COLO829 (cell line): ENCODE data around the gene HCFC1R1.

ENCODE experiments used
- DNase-seq: peaks from one replicate; pipeline ENCODE4 v3.0.0; 2012; ENCODE audit warnings: low spot score

The HCFC1R1 gene

GRCh38 chr16:3020247-3020603 lies 3.5 kb downstream of the HCFC1R1 start, which contains the start of gene TNFRSF12A:
Gene TNFRSF12A, plus strand, starts transcription at chr16:3020368. Its CDS starts 30 bp downstream, at chr16:3020398.
- peak; percentile 77 for DNase-seq

GRCh38 chr16:3019594-3020246 lies 4.0 kb downstream of the HCFC1R1 start:
- no peak for DNase-seq

GRCh38 chr16:3017794-3018506 lies 5.8 kb downstream of the HCFC1R1 start, which contains the start of gene CLDN6:
Gene CLDN6, minus strand, starts transcription at chr16:3018183. Its CDS starts 2,162 bp downstream, at chr16:3016021.
- DNase-seq = no peak

- DNase-seq = no peak
Observed at GRCh38 chr16:3017344-3017743, 6.4 kb downstream of the HCFC1R1 start.

GRCh38 chr16:3015865-3016521 lies 7.7 kb downstream of the HCFC1R1 start:
- DNase-seq = no peak

GRCh38 chr16:3014971-3015370 lies 8.8 kb downstream of the HCFC1R1 start:
- DNase-seq = no peak

- DNase-seq = no peak
Observed at GRCh38 chr16:3013998-3014690, 9.6 kb downstream of the HCFC1R1 start.

GRCh38 chr16:3013491-3013951 lies 10.2 kb downstream of the HCFC1R1 start:
- DNase-seq = no peak

GRCh38 chr16:3012828-3013420 lies 10.8 kb downstream of the HCFC1R1 start, which contains the start of gene CLDN9:
Gene CLDN9, plus strand, starts transcription at chr16:3012923. Its CDS starts 440 bp downstream, at chr16:3013363.
- no peak for DNase-seq

GRCh38 chr16:3012246-3012645 lies 11.5 kb downstream of the HCFC1R1 start:
- no peak for DNase-seq

GRCh38 chr16:3010510-3010909 lies 13.2 kb downstream of the HCFC1R1 start:
- DNase-seq = no peak

- no peak for DNase-seq
Observed at GRCh38 chr16:3009568-3010390, 14.0 kb downstream of the HCFC1R1 start.

- DNase-seq = no peak
Observed at GRCh38 chr16:3008690-3009037, 15.1 kb downstream of the HCFC1R1 start.

GRCh38 chr16:3007957-3008689 lies 15.6 kb downstream of the HCFC1R1 start:
- DNase-seq = no peak

- DNase-seq = no peak
Observed at GRCh38 chr16:3007059-3007956, 16.4 kb downstream of the HCFC1R1 start.

GRCh38 chr16:3004781-3005284 lies 18.9 kb downstream of the HCFC1R1 start:
- no peak for DNase-seq

- no peak for DNase-seq
Observed at GRCh38 chr16:3004319-3004718, 19.4 kb downstream of the HCFC1R1 start.

- peak; percentile 95 for DNase-seq
Observed at GRCh38 chr16:3003582-3004270, 20.0 kb downstream of the HCFC1R1 start.
